DMS53 (cell line): ENCODE data around the gene ATP2C1.

Experiments
- DNase-seq: peaks from one replicate; lab custom pipeline; 2025; lab: John Stamatoyannopoulos, UW

ATP2C1 gene

DNA sequence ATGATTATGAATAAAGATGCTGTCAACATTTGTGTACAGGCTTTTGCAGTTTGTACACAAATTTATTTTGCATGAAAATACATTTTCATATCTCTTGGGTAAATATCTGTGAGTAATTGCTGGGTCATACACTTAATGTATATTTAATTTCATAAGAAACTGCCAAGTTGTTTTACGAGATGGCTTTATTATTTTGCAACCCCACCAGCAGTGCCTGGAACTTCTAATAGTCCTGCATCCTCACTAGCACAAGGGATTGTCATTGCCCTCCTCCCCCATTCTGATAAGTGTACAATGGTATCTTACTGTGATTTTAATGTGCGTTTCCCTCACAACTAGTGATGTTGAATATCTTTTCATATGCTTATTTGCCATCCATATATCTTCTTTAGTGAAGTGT is 87.6 kb downstream of the ATP2C1 start:
- no peak for DNase-seq

DNA sequence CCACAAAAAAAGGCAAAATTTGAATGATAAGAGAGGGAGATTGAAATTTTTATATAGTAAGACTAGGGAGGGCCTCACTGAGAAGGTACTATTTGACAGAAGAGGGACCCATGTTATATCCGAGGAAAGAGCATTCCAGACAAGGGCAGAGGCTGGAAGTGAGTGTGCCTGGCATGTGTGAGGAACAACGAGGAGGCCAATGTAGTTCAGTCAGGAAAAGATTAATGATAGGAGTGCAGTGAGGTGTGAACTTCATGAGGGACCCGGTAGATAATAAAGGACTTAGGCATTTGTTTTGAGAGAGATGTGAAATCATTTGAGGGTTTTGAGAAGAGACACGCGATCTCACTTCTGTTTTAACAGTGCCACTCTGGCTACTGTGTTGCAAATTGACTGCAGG is 96.4 kb downstream of the ATP2C1 start:
- DNase-seq: no peak

DNA sequence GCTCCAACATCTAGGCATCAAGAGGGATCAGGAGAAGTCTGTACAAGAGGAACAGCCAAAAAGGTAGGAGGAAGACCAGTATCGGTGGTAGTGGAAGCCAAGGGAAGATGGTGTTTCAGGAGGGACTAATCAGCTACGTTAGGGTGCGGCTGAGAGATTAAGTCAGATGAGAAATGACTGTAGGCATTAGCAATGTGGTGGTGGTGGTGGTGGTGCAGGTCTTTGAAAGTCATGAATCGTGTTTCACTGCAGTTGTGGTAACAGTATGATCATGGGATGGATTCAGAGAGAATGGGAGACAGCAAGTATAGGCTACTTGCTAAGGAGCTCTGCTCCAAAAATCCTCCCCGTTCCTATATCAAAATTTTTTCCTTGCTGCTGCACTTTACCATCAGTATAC is 97.2 kb downstream of the ATP2C1 start:
- no peak for DNase-seq

DNA sequence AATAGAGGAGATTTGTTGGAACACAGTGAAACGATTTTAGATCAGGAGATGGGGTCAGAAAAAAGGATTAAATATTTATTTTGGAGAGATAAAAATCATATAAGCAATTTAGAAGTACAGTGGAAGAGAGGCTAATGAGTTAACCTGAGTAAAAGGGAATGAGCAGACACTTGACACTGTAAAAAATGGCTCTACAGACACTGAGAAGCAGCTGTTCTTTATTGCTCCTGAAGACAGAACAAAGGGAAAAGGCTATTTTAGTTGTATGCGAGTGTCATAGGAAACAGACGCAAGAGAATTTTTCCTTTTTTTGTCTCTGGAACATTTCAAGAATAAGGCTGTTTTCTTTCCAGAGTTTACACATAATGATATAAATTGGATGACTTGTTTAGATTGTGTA is 98.5 kb downstream of the ATP2C1 start:
- no peak for DNase-seq

DNA sequence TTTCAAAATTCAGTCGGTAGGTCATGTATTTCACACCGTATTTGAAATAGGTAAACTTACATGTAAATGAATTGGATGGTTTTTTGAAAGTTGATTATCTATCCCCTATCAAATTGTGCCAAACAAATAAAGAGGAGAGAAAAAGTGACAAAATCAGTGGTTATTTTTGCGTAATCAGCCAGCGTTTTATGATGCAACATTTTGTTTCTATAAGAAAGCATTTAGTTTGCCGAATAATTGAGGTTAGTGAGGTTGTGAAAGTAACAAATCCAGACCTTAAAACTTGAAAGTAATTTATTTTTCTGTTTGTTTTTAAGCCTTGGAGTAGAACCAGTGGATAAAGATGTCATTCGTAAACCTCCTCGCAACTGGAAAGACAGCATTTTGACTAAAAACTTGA is 103.4 kb downstream of the ATP2C1 start:
- no peak for DNase-seq

DNA sequence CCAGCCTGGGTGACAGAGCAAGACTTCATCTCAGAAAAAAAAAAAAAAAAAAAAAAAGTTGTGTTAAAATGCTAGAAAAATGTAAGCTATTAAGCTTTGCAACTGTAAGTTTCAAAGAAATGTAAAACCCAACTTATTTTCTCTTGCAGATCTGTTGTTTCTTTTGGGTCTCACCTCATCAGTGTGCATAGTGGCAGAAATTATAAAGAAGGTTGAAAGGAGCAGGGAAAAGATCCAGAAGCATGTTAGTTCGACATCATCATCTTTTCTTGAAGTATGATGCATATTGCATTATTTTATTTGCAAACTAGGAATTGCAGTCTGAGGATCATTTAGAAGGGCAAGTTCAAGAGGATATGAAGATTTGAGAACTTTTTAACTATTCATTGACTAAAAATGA is 107.2 kb downstream of the ATP2C1 start:
- no peak for DNase-seq

DNA sequence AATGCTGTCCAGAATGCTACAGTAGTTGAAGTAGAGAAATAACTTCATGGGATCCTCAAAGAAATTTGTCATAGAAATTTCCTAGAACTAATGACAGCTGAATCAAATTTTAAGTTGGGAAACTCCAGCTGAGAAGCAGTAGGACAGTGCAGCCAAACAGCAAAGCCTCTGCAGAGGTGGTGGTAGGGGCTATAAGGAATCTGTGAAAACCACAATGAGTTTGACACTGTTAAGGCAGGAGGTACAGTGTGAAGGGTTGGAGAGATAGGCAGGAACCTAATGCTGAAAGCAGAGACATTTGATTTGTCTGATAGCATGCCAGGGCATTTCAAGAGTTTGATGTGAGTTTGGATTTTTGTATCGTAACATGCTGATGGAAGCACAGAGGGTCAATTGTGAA is 110.7 kb downstream of the ATP2C1 start:
- DNase-seq: no peak

DNA sequence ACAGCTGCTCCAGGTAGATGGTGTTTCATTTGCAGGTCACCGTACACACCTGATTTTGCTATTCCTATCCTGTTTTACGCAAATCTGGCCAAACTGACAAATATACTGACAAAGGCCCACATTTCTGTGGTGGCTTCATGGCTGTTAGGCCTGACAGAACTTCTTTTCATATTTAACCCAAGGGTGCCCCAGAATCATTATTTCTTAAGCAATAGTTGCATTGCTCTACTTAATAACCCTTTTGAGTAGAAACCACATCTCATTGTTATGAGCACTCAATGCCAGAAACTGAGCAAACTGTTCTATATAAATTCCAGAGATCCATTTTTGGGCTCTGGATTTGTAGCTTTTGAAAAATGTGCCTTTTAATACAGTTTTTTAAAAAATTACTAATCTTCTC is 113.4 kb downstream of the ATP2C1 start:
- no peak for DNase-seq

DNA sequence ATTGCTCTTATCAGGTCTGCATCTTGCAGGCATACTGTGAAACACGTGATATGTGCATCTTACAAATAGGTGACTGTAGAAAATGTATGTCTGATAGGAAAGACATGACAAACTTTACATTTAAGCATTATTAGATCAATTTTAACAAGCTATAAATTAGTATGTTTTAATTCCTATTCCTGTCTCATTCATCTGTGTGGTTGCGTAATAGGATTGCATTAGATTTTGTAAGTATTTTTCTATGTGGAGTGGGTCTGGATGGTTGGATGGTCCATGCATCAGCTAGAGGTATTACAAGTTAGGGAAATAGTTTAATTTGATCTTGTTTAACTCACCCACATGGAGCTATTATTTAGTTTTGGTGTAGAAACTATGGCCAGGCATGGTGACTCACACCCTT is 113.9 kb downstream of the ATP2C1 start:
- DNase-seq: no peak

DNA sequence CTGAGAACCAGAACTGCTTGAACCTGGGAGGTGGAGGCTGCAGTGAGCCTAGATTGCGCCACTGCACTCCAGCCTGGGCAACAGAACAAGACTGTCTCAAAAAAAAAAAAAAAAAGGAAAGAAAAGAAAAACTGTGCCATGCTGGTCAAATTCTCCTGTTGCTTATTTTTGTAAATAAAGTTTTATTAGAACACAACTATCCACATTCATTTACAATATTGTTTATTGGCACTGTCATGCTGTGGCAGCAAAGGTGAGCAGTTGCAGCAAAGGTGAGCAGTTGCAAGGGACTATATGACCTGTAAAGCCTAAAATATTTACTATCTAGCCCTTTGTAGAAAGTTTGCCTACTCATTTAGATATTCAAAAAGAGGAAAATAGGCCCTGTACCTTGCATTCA is 114.4 kb downstream of the ATP2C1 start:
- no peak for DNase-seq

DNA sequence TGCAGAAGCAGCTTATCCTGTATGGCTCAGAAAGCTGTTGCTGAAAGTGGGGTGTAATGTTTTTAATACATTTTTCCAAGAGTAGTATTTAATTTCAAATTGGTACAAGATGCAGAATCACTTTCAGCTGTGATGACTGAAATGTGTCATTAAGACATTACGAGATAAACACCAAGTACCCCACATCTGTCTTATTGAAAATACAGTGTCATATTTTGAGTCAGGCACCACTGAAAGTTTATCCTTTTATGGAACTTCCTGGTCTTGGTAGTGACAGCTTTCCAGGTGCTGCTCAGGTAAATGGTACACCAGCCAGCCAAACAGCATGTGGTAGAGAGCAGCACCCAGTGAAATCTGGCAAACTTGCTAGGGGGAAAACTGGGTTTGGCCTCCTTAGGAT is 115.8 kb downstream of the ATP2C1 start:
- DNase-seq: no peak

DNA sequence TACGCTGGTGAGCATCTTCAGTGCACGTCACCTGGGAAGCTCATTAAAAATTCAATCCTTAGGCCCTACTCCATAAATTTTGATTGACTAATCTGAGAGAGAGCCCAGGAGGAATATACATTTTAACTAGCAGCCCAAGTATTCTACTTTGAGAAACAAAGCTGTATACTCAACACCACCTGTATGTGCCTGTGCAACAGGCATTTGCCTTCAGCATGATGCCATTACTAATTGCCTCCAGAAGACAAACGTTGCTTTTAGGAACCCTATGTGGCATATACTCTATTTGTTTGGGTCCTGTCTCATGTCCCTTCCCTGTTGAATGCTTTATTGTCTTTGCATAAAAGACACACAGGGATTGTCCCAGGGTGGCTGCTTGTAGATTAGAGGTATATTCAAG is 125.1 kb downstream of the ATP2C1 start:
- DNase-seq: no peak

DNA sequence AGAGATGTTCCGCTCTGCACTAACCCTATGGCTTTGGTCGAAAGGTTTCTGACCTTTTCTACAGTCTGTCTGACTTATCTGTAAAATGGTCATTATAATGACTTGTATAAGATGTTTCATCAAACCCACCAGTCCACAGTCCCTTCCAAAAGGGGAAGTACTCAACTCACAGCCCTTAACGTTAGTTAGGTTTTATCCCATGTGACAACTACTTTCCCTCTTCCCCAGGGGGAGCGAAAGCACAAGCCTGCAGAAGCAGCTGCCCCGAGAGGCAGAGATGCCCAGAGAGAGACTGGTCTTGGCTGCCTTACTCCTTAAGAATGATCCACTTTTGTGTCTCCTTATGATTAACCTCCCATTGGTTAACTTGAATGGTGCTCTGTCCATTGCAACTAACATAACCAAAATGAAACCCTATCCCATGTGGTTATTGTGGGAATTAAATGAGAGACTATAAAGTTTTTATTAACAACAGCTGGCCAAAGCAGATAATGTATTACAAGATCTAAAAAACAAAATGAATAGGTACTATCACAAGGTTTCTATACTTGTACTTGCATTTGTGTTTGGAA is 126.3 kb downstream of the ATP2C1 start:
- DNase-seq: no peak

DNA sequence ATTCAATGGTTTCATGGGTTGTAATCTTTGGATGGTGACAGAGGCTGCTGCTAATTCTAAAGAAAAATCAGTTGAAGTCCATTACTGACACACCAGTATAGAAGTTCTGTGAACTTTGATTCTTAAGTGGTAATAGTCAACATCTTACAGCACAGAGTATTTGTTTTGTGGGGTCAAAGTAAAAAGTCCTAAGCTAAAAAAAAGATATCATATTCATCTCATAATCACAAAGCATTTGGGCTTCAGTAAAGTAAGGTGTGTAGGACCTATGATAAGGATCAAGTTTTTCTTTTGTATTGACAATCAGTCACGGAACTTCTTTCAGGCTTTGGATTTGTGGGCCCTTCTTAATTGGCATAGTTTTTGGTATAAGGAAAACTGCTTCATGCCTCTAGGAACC is 131.7 kb downstream of the ATP2C1 start:
- no peak for DNase-seq

DNA sequence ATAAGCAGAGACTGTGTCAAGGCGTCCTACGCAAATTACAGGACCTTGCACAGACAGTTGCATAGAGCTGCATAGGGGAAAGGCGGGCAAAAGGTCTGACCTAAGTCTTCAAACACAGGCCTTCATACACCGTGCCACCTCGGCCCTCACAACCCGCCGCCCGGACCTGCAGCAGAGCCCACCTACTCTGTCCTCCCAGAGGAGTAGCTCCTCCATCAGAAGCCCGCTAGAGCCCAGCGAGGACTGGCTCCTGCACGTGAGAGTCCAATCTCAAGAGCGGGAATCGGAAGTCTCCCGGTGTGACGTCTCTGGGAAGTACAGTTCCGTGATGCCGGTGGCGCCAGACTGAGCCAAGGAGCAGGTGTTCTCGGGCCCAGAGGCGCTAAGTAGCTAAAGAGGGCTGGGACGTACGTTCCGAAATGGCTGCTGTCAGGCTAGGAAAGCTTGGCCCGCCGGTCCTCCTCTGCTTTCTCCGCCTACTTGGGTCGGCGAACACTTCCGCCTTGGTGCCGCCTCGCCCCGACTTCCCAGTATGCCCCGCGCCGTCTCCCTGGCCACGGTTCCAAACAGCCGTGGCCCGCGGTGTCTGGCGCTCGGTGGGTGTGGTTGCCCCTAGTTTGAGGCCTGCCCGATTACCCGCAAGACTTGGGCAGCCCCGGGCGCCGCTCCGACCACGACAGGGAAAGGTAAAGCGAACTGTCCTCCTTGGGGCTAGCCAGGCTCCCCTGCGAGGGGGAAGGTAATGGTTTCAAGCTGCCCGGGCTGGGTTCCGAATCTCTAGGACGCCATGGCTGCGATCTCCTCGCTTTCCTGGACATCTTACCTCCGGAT is 132.7 kb downstream of the ATP2C1 start, which contains the start of the genes ASTE1 and NEK11:
Gene ASTE1, minus strand, starts transcription at position 505 of the 831 bp plus-strand sequence. CDS start 1,519 bp downstream, outside the sequence.
Gene NEK11, plus strand, starts transcription at position 557 of the 831 bp plus-strand sequence. CDS start 2,832 bp downstream, outside the sequence.
- peak; percentile 93 for DNase-seq

DNA sequence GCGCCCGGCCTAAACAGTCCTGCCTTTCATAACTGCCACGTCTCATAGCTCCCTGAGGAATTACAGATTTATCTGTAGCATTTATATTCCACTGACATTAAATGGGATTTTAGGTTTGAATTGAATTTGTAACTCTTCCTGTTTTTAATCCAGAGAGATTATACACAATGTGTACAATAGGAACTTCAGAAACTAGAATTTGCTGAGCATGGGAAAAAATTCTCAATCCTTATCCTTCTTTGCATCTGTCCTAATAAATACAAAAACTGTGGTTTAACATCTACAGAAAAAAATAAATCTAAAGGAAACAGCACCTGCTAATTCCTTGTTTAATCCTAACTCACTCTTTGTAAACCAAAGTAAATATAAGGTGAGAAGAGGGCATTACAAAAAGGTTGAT is 135.0 kb downstream of the ATP2C1 start:
- DNase-seq: no peak

DNA sequence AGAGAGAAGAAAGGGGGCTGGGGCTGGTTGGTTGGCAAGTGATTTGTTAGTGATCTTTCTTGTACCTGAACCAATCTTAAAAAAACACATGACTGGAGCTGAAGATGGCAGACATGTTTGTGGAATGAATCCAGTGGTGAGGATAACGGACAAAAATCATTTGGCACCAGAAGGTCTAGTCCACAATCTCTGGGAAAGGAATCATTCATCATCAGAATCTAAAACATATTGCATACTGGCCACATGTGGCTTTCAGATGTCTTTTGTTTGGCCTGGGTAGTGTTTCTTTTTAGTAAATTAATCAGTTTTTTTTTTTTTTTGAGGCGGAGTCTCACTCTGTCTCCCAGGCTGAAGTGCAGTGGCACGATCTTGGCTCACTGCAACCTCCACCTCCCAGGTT is 137.8 kb downstream of the ATP2C1 start:
- DNase-seq: no peak

DNA sequence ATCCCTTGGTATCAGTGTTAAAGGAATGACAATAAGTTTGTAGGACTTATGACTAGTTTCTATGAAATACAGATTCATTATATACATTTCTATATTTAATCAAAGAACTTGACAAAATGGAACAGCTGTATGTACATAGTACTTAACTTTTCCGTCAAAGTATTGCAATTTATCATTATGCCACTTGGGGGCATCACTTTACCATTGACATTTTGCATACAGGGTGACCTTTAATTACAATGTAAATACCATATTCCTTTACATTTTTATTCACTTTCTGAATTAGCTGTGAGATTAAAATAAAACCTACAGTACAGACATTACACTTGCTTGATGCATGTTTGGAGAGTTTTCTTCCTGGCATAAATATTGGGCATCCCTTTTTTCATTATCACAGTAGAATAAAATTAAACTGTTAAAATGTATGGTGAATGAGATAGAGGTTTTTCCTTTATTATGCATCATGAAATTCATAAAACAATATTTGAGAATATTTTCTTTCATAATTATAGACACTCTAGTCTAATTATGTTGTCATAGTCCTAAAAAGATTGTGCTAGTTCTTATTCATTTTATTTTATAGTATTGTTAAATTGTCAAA is 139.7 kb downstream of the ATP2C1 start:
- DNase-seq: peak; percentile 70

DNA sequence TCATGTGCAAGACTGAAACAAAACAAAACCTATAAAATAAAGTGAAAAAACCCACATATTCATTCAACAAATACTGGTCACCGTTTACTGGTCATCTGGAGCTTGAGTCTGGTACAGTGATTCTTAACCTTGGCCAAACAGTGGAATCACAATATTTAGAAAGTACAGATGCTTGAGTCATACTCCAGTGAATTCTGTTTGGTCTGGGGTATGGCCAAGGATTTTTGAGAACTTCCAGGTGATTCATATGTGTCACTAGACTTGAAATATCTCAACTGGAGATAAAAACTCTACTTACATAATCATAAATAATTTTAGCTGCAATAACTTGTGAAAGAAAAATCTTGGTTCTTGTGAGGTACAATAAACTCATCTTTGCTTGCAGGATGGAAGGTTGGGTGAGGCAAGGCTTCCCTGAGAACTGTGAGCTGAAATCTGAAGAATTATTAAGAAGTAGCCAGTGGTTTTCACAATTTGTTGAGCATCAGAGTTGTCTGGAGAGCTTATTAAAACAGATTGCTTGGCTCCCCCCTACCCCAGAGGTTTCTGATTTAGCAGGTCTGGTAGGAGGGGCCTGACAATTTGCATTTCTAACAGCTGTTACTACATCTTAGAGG is 142.4 kb downstream of the ATP2C1 start:
- DNase-seq: no peak

DNA sequence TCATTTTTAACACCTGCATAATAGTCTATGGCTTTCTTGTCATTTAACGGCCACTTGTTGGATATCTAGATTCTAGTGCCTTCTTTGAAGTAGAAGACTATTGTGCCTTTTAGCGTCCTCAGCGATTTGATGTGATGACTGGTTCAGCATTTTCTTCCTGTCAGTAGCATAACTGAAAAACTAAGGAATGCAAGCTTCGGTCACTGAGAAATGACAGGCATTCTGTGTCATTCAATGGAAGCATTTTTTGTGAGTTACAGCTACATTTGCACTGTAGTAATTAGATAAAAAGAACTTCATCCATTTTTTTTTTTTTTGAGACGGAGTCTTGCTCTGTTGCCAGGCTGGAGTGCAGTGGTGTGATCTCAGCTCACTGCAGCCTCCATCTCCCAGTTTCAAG is 143.1 kb downstream of the ATP2C1 start:
- no peak for DNase-seq

DNA sequence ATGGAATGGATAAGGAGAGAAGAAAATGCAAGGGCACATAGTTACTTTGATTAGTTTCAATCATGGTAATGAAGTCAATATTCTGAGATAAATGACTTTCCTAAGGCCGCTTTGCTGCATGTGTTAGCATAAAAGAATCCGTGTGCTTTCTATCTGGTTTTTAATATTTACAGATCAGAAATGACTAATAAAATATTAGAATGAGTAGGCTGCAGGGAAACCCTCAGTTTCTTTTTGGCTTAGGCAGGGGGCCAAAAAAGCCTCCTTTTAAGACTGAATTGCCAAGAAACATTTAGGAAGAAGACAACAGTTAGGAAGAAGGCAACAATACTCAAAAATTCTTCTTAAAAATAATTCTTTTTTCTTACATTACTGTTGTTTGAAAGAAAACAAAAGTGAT is 144.4 kb downstream of the ATP2C1 start:
- DNase-seq: no peak

DNA sequence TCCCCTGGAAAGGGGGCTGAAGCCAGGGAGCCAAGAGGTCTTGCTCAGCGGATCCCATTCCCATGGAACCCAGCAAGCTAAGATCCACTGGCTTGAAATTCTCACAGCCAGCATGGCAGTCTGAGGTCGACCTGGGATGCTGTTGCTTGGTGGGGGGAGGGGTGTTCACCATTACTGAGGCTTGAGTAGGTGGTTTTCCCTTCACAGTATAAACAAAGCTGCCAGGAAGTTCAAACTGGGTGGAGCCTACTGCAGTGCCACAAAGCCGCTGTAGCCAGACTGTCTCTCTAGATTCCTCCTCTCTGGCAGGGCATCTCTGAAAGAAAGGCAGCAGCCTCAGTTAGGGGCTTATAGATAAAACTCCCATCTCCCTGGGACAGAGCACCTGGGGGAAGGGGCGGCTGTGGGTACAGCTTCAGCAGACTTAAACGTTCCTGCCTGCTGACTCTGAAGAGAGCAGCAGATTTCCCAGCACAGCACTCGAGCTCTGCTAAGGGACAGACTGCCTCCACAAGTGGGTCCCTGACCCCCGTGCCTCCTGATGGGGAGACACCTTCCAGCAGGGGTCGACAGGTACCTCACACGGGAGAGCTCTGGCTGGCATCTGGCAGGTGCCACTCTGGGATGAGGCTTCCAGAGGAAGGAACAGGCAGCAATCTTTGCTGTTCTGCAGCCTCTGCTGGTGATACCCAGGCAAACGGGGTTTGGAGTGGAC is 148.5 kb downstream of the ATP2C1 start:
- DNase-seq: peak; percentile 71
